ENCODE measurements around the gene IRGM.
A peak's percentile ranks its signal among the peaks of the same experiment; 100 is the strongest.
"Not testable (repeated sequence)": the region's sequence is repeated elsewhere in the genome, so short reads cannot be mapped to it uniquely, and the experiment has no call there.

Gene IRGM

GRCh38 chr5:150846308-150846653, at the start of gene IRGM:
IRGM (plus strand) TSS chr5:150846521; CDS start chr5:150848124, 1,603 bp downstream.
- not testable (repeated sequence) for DNase-seq (ENCODE audit: low read depth in 2 of 2)

GRCh38 chr5:150797384-150797783, 48.9 kb upstream of the IRGM start:
- DNase-seq (ENCODE audit: low read depth in 2 of 2), result no peak

GRCh38 chr5:150801117-150801927, 45.0 kb upstream of the IRGM start:
- no peak for DNase-seq (ENCODE audit: low read depth in 2 of 2)

- DNase-seq (ENCODE audit: low read depth in 2 of 2), result no peak
Measured at GRCh38 chr5:150804388-150804787, 41.9 kb upstream of the IRGM start.

GRCh38 chr5:150809363-150809762, 37.0 kb upstream of the IRGM start:
- no peak for DNase-seq (ENCODE audit: low read depth in 2 of 2)

GRCh38 chr5:150815010-150815409, 31.3 kb upstream of the IRGM start:
- no peak for DNase-seq (ENCODE audit: low read depth in 2 of 2)

- no peak for DNase-seq (ENCODE audit: low read depth in 2 of 2)
Measured at GRCh38 chr5:150816946-150817345, 29.4 kb upstream of the IRGM start.

GRCh38 chr5:150829744-150830143, 16.6 kb upstream of the IRGM start:
- DNase-seq (ENCODE audit: low read depth in 2 of 2), result no peak

- DNase-seq (ENCODE audit: low read depth in 2 of 2), result not testable (repeated sequence)
Measured at GRCh38 chr5:150831821-150832220, 14.5 kb upstream of the IRGM start.

- no peak for DNase-seq (ENCODE audit: low read depth in 2 of 2)
Measured at GRCh38 chr5:150836064-150836463, 10.3 kb upstream of the IRGM start.

- no peak for DNase-seq (ENCODE audit: low read depth in 2 of 2)
Measured at GRCh38 chr5:150836703-150837102, 9.6 kb upstream of the IRGM start.

GRCh38 chr5:150845185-150845859, 999 bp upstream of the IRGM start:
- DNase-seq (ENCODE audit: low read depth in 2 of 2), result not testable (repeated sequence)

- DNase-seq (ENCODE audit: low read depth in 2 of 2), result peak; percentile 57 to 62
Measured at GRCh38 chr5:150846654-150847333, 473 bp downstream of the IRGM start.

GRCh38 chr5:150847334-150847695, 994 bp downstream of the IRGM start:
- DNase-seq (ENCODE audit: low read depth in 2 of 2), result no peak

- DNase-seq (ENCODE audit: low read depth in 2 of 2), result no peak
Measured at GRCh38 chr5:150848271-150848670, 1.9 kb downstream of the IRGM start.

- no peak for DNase-seq (ENCODE audit: low read depth in 2 of 2)
Measured at GRCh38 chr5:150851039-150851438, 4.7 kb downstream of the IRGM start.

GRCh38 chr5:150853561-150853960, 7.2 kb downstream of the IRGM start:
- no peak for DNase-seq (ENCODE audit: low read depth in 2 of 2)

- DNase-seq (ENCODE audit: low read depth in 2 of 2), result not testable (repeated sequence)
Measured at GRCh38 chr5:150856700-150857099, 10.4 kb downstream of the IRGM start.

GRCh38 chr5:150860246-150860821, 14.0 kb downstream of the IRGM start:
- DNase-seq (ENCODE audit: low read depth in 2 of 2), result no peak

GRCh38 chr5:150862070-150862469, 15.7 kb downstream of the IRGM start:
- no peak for DNase-seq (ENCODE audit: low read depth in 2 of 2)

GRCh38 chr5:150879358-150879757, 33.0 kb downstream of the IRGM start:
- DNase-seq (ENCODE audit: low read depth in 2 of 2), result no peak

All from fibroblast of skin of left biceps (primary cell).